Measurements from ENCODE around the gene SPSB3. TPM values are rescaled to one million over a fixed set of nuclear protein-coding genes. Genes with fewer than 3 reads are reported as not detected.

Gene SPSB3
- total RNA-seq, 1 donor from 2014 or later, result 36.8 TPM

GRCh38 chr16:1771864-1772361 lies 10.5 kb downstream of the SPSB3 start:
- Histone ChIP-seq H3K27me3 (ENCODE audit: low read depth) (no peaks in the 10 kb centered on the region), H3K9me3 (replicated peaks) (no peaks in the 10 kb centered on the region), H3K36me3 (peaks cover 45% of the 10 kb centered on the region), H3K4me3 (peak overlapping the region; percentile 92), H3K27ac (replicated peaks) (peak overlapping the region; percentile 95), H3K4me1 (peaks cover 64% of the 10 kb centered on the region)
- DNase-seq, result no peak
- TF ChIP-seq, protein P1, sequence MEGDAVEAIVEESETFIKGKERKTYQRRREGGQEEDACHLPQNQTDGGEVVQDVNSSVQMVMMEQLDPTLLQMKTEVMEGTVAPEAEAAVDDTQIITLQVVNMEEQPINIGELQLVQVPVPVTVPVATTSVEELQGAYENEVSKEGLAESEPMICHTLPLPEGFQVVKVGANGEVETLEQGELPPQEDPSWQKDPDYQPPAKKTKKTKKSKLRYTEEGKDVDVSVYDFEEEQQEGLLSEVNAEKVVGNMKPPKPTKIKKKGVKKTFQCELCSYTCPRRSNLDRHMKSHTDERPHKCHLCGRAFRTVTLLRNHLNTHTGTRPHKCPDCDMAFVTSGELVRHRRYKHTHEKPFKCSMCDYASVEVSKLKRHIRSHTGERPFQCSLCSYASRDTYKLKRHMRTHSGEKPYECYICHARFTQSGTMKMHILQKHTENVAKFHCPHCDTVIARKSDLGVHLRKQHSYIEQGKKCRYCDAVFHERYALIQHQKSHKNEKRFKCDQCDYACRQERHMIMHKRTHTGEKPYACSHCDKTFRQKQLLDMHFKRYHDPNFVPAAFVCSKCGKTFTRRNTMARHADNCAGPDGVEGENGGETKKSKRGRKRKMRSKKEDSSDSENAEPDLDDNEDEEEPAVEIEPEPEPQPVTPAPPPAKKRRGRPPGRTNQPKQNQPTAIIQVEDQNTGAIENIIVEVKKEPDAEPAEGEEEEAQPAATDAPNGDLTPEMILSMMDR (IDR thresholded peaks at IDR 0.05; ENCODE audit: borderline replicate concordance), result no peak
- intact Hi-C loops (cut with micrococcal nuclease), result no loop called here

DNA sequence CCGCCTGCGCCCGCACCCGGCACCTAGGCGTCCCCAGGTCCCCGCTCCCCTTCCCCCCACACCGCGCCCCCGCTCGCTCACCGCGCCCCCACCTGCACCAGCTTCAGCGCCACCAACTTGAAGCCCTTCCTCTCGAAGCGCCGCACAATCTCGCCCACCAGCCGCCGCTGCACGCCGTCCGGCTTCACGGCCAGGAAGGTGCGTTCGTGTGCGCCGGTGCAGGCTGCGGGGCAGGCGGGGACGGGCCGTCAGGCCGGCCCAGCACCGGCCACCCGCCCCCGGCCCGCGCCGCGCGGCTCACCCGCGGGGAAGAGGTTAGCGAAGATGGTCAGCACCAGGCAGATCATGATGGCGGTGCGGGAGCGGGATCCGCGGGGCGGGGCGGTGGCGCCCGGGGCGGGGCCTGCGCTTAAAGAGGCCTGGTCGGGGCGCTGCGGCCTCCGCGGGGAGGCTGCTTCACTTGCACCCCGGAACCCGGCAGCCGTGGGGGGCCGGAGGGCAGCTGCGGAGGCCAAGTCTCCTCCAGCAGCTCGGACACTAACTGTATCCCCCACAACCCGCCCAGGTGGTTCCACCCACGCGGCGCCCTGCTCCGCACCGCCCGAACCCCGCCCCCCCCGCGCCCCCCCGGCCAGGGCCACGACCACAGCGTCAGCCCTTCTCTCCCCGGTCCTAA lies 11.0 kb downstream of the SPSB3 start, which contains the start of gene NME3:
TSS of gene NME3 (minus strand) at position 356 of the 676 bp plus-strand sequence. CDS start at position 347, 9 bp downstream.
- TF ChIP-seq, protein P1 (IDR thresholded peaks at IDR 0.05; ENCODE audit: borderline replicate concordance), result no peak
- peak within 1 kb of the TSS; percentile 95 for H3K27ac ChIP-seq (replicated peaks)
- H3K9me3 ChIP-seq (replicated peaks), result no peaks in the 10 kb centered on the region
- no peaks in the 10 kb centered on the region for H3K27me3 ChIP-seq (ENCODE audit: low read depth)
- H3K4me3 ChIP-seq, result peak within 1 kb of the TSS; percentile 92
- peaks cover 45% of the 10 kb centered on the region for H3K36me3 ChIP-seq
- DNase-seq, result peak; percentile 86
- peaks cover 61% of the 10 kb centered on the region for H3K4me1 ChIP-seq
- intact Hi-C loops (cut with micrococcal nuclease), result no loop called here

GRCh38 chr16:1770328-1771187 lies 11.8 kb downstream of the SPSB3 start:
- Histone ChIP-seq H3K4me1 (peaks cover 61% of the 10 kb centered on the region), H3K4me3 (peak overlapping the region; percentile 92), H3K36me3 (peaks cover 48% of the 10 kb centered on the region), H3K27me3 (ENCODE audit: low read depth) (no peaks in the 10 kb centered on the region), H3K27ac (replicated peaks) (peak overlapping the region; percentile 95), H3K9me3 (replicated peaks) (no peaks in the 10 kb centered on the region)
- TF ChIP-seq, protein P1 (IDR thresholded peaks at IDR 0.05; ENCODE audit: borderline replicate concordance), result no peak
- intact Hi-C loops (cut with micrococcal nuclease), result no loop called here
- DNase-seq, result peak; percentile 62

DNA sequence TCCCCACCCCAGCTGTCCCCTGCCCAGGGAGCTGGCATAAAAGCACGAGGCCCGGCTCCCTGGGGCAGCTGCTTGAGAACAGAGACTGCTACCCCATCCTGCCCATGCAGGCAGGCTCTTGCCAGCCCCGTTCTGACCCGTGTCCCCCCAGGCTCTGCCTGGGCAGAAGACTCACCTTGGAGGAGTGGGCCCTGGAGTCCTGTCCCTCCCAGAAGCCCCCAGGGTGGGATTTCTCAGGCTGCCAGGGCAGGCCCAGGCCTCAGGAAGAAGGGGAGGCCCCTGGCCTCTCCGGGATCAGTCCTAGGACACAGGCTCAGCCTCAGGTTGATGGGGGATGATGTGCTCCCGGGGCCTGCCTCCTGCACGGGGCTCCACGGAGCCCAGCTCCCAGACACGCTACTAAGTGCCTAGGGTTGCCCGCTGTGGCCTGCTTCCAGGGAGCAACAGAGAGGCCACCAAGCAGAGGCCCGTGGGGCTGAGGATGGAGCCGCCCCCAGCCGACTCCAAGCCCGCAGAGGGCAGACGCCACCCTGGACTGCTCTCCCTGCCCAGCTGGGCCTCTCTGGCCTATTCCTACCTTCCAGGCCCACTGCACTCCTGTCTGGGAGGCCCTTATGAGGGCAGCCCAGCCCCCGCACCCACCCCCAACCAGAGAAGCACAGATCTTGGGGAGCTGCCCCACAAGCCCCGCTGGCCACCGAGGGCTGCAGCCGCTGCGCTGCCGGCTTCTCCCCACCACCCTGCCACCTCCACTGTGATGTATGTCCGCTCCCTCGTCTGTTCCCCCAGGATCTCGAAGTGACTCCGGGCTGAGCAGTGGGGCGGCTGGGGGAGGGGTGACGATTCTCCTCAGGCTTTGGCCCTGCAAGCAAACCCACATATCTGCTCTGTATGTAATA lies 12.7 kb downstream of the SPSB3 start:
- peaks cover 54% of the 10 kb centered on the region for H3K4me1 ChIP-seq
- peak overlapping the region; percentile 92 for H3K4me3 ChIP-seq
- TF ChIP-seq, protein P1 (IDR thresholded peaks at IDR 0.05; ENCODE audit: borderline replicate concordance), result no peak
- peak overlapping the region; percentile 95 for H3K27ac ChIP-seq (replicated peaks)
- H3K36me3 ChIP-seq, result peaks cover 50% of the 10 kb centered on the region
- no peak for DNase-seq
- H3K9me3 ChIP-seq (replicated peaks), result no peaks in the 10 kb centered on the region
- intact Hi-C loops (cut with micrococcal nuclease), result no loop called here
- H3K27me3 ChIP-seq (ENCODE audit: low read depth), result no peaks in the 10 kb centered on the region

All from left ventricle myocardium inferior (tissue), 1 donor.